NCI-H748 (cell line): ENCODE data around the gene ZNF723.
"Not testable (repeated sequence)": the region's sequence is repeated elsewhere in the genome, so short reads cannot be mapped to it uniquely, and the experiment has no call there.

Source experiments
- DNase-seq: peaks from one replicate; lab custom pipeline; 2025; ENCODE audit not compliant: unreplicated experiment; lab: John Stamatoyannopoulos, UW

The ZNF723 gene

DNA sequence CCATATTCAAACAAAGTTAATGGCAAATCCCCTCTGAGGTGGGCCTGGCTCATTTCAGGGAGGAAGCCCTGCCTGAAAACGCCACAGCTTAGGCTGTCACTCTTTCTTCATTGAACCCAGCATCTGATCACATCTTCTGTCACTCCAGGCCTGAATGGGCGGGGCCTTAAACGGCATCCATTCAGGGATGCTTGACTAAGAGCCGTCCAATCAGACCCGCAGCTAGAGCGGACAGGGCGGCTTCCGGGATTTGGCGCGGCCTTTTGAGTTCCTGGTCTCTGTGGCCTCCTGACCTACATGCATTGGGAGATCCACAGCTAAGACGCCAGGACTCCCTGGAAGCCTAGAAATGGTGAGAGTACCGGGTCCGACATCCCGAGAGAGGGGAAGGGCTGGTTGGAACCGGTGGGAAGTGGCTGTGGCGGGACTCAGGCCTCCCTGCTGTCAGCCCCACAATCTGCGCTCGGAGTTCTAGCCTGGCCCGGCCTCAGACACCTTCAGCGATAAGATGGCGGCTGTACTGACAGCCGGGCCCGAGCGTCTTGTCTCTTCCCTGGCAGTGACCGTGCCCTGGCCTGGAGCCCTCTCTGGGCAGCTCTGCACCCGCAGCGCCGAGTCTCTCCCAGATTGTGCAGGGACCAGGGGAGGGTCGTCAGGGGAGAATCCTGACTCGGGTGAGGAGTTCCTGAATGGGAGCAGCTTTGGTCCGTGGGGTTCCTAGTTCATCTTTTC is at the start of gene ZNF723:
Gene ZNF723 (plus strand): TSS at position 261 of the 732 bp plus-strand sequence. CDS start 89 bp downstream, at position 350.
- DNase-seq = peak; percentile 6

DNA sequence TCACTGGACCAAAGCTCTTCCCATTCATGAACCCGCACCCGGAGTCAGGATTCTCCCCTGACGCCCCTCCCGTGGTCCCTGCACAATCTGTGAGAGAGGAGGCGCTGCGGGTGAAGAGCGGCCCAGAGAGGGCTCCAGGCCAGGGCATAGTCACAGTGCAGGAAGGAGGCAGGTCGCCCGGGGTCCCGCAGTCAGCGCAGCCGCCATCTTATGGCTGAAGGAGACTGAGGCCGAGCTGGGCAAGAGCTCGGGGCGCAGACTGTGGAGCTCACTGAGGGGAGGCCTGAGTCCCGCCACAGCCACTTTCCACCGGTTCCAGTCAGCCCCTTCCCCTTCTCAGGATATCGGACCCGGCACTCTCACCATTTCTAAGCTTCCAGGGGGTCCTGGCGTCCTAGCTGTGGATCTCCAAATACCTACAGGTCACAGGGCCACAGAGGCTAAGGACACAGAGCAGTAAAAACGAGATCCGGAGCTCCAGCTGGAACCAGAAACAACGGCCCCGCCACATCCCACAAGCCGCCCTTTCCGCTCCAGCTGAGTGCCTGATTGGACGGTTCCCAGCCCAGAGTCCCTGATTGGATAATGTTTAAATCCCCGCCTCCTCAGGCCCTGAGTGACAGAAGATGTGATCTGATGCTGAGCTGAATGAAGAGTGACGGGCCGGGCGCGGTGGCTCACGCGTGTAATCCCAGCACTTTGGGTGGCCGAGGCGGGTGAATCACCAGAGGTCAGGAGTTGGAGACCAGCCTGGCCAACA is 48.3 kb upstream of the ZNF723 start, which contains the start of gene ZNF99:
Gene ZNF99 (minus strand): TSS at position 501 of the 760 bp plus-strand sequence. CDS start 135 bp downstream, at position 366.
- DNase-seq = no peak

DNA sequence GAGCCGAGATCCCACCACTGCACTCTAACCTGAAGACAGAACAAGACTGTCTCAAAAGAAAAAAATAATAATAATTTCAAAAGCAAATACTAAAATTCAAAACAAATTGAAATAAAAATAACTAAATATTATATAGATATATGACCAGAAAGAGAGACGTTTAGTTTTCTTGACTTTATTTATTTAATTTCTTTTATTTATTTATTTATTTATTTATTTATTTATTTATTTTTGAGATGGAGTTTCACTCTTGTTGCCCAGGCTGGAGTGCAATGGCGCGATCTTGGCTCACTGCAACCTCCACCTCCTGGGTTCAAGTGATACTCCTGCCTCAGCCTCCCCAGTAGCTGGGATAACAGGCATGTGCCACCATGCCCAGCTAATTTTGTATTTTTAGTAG is 39.2 kb upstream of the ZNF723 start:
- not testable (repeated sequence) for DNase-seq

DNA sequence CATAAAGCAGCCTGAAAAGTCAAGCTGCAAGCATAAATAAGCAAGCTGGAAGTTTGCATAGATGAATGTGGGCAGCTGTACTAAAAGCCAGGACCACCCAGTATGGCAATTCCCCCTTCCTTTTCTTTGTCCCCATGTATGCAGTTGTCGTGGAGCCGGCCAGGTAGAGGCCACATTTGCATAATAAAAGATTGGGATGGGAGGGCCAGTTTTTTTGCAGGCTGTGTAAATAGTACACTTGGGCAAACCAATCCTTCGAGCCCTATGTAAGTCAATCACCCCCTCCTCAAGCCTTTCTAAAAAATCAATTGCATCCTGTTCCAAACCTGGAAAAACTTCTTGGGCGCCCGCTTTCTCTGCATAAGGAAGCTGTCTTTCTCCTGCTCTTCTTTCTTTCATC is 35.1 kb upstream of the ZNF723 start:
- no peak for DNase-seq

DNA sequence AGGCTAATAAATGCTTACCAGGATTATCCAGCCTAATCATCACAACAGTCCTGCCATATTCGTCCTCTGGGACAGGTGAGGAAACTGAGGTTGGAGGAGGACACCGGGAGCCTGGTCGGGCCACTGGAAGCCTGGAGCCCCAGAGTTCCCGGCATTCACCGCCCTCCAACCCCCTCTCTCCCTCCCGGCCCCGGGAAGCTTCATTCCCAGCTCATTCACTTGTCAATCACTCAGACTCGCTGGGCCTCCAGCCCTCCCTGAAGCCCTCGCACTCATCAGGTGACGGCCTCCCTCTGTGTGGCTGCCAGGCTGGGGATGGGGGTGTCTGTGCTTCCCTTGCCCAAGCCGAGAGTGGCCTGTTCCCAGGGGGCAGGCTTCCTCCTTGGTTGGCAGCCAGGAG is 25.7 kb upstream of the ZNF723 start:
- no peak for DNase-seq

DNA sequence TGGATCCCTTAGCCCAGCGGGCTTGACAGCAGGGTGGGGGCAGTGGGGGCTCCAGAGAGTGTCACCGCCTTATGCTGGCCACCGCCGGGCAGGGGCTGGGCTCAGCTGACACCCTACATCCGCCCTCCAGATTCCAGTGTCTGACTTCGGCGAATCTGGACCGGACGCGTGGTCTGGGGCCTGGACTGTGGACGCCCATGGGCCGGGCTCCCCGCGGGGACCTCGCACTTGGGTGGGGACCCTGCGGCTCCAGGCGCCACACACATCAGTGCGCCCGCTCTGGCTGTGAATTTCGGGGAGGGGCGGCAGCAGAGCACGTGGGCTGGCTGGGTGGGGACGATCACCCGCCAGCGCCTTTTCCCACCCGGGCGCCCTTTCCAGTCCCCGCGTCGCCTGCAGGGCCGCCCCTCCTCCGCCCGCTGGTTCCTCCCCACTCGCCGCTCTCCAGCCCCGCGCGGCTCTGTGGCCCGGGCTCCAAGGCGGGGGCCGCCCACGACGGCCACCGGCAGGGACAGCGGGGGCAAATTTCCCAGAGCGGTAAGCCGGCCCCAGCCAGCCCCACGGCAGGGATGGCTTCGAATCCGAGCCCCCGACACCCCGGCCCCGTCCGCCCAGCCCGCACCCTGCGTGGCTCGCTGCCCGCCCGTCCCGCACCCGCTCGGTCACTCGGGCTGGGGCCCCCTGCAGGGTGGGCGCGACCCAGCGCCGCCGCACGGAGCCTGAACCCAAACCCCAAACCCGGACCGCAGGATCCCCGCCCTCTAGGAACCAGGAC is 24.8 kb upstream of the ZNF723 start:
- DNase-seq = no peak

DNA sequence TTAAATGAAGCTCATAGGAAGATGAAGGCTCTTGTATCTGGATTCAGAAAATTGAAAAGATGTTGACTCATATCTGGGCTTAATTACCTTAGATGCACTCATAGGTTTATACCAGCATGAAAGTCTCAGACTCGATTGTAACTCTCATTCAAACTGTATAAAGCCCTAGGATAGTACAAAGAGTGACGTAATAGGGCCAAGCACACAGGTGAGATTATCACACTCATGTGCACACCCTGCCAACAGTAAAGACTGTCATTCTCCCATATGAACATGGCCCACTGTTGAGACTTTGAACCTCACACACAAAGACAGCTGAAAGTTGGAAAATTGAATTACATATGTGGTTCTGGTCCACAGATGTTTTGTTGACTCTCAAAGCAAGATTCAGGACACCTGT is 18.0 kb upstream of the ZNF723 start:
- DNase-seq = no peak

DNA sequence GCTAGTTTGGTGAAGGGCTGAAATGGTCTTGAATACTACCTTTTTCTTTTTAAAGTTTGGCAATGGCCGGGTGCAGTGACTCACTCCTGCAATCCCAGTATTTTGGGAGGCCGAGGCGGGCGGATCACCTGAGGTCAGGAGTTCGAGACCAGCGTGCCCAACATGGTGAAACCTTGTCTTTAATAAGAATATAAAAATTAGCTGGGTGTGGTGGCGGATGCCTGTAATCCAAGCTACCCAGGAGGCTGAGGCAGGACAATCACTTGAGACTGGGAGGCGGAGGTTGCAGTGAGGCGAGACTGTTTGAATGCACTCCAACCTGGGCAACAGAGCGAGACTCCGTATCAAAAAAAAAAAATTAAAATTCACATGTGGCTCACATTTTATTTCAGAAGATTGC is 880 bp upstream of the ZNF723 start:
- DNase-seq = no peak

DNA sequence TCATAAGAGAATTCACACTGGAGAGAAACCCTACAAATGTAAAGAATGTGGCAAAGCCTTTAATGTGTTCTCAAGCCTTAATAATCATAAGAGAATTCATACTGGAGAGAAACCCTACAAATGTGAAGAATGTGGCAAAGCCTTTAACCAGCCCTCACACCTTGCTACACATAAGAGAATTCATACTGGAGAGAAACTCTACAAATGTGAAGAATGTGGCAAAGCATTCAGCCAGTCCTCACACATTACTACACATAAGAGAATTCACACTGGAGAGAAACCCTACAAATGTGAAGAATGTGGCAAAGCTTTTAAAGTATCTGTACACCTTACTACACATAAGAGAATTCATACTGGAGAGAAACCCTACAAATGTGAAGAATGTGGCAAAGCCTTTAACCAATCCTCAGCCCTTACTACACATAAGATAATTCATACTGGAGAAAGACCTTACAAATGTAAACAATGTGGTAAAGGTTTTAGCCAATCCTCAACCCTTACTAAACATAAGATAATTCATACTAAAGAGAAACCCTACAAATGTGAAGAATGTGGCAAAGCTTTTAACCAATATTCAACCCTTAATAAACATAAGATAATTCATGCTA is 25.7 kb downstream of the ZNF723 start:
- not testable (repeated sequence) for DNase-seq

DNA sequence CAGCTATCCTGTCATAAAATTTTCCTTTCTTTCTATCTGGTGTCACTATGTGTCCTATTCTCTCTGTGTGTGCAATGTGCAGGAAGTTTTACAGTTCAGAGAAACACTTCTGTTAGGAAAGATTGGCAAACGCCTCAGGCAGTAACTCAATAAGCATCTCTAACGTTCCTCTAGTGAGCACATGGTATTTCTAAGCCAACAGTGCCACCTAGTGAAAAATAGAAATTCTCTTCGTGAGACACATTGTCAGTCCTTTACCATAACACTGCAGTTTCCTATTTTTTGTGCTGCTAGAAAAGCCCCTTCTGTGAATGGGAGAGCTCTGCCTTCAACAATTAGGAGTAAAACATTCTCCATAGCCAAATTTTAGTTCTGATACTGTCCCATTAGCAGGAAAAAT is 50.7 kb downstream of the ZNF723 start:
- peak; percentile 45 for DNase-seq

DNA sequence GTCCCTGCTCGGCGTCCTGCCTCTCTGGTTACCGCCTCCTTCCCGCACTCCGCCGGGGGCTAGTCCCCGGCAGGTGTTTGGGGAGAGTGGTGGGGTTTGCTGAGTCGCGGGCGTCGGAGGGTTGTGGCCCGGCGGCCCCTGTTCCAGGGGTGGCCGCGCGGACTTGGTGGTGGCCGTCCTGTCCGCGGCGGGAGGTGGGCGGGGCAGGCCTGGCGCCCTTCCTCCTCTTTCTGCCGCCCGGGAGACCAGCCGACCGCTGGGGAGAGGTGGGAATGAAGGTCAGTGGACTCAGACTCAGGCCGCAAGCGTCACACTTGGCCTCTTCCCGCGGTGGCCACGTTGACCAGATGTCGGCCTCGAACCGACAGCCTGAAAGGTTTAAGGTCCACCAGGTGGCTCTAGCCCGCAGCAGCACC is 61.8 kb downstream of the ZNF723 start:
- DNase-seq = no peak

DNA sequence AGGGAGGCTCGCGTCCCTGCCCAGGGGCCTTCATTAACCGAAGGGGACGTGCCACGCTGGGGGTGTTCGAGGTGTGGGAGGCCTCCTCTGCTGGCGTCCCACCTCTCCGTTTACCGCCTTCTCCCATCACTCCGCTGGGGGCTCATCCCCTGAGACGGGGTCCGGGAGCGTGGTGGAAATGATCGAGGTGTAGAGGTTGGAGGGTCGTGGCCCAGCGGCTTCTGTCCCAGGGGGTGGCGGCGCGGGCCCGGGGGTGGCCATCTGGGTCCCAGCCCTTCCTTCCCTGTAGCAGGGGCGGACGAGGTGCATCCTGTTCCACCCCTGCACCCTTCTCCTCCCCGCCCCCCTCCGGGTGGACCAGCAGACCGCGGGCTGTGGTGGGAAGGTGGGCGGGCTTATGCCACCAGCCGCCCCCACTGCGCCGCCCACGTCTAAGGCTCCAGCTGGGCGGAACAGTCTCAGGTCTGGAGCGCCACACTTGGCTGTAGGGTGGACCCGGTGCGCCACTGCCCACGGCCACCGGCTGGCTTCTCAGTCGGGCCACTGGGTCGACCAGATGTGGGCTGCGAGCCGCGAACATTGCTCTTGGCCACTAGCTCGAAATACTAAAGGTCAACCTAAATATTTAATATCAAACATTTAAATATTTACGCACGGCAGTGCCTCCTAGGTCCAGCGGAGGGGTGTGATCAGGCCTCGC is 69.5 kb downstream of the ZNF723 start:
- DNase-seq = no peak
